Mammary epithelial cell (primary cell): ENCODE data around the gene SLC22A8.

Experiments
- CTCF ChIP-seq, 2 donors: IDR thresholded peaks in 1 of 2; conservative IDR thresholded peaks in 1 of 2; 2 replicates each; pipeline ENCODE4 v1.5.1; 2011 to 2012; ENCODE audit warnings: inconsistent platforms in 2 of 2, low read length in 2 of 2, mild to moderate bottlenecking in 2 of 2, control low read depth in 1 of 2, low read depth in 1 of 2; ENCODE audit not compliant: insufficient read depth in 1 of 2; ENCODE audit errors: extremely low read depth in 1 of 2
- EZH2 ChIP-seq: IDR thresholded peaks from 2 replicates; pipeline ENCODE4 v1.6.1; 2012; ENCODE audit warnings: low read length, inconsistent platforms, borderline replicate concordance

GRCh38 chr11:62959422-62959980 lies 56.1 kb downstream of the SLC22A8 start:
- TF ChIP-seq EZH2 = no peak
- no peak for TF ChIP-seq CTCF (conservative IDR thresholded peaks at IDR 0.05 in 1 of 2, IDR thresholded peaks at IDR 0.05 in 1 of 2; ENCODE audit: extremely low read depth in 1 of 2, insufficient read depth in 1 of 2, low read depth in 1 of 2, low read length in 2 of 2)
